Activated CD4-positive, alpha-beta memory T cell treated with anti-CD3 and anti-CD28 coated beads for 36 hours (primary cell): Measurements from ENCODE around the gene NUB1. TPM values are rescaled to one million over a fixed set of nuclear protein-coding genes. Genes with fewer than 3 reads are reported as not detected.
A peak's percentile ranks its signal among the peaks of the same experiment; 100 is the strongest.

ENCODE experiments used
- CTCF ChIA-PET: fragments of 350-600 bp; sonication (Branson Sonifier 250); formaldehyde crosslinking; loops from one replicate; lab custom pipeline; 2021; ENCODE audit warnings: antibody characterized with exemption, inconsistent platforms; lab: Charles Lee
- POLR2A ChIA-PET: fragments of 350-600 bp; sonication (Branson Sonifier 250); formaldehyde crosslinking; loops from one replicate; lab custom pipeline; 2021; ENCODE audit warnings: antibody characterized with exemption; lab: Charles Lee
- DNase-seq: peaks from one replicate; pipeline ENCODE4 v3.0.0-alpha.2; 2020
- H3K27ac Mint-ChIP-seq: one replicate; pipeline ENCODE4 v1.8.0; 2021; ENCODE audit warnings: mixed read lengths
- H3K27me3 Mint-ChIP-seq: one replicate; pipeline ENCODE4 v1.8.0; 2021; ENCODE audit warnings: mixed read lengths
- H3K36me3 Mint-ChIP-seq: one replicate; pipeline ENCODE4 v1.8.0; 2021; ENCODE audit warnings: mixed read lengths
- H3K4me1 Mint-ChIP-seq: one replicate; pipeline ENCODE4 v1.8.0; 2021; ENCODE audit warnings: low read depth, mixed read lengths
- H3K4me3 Mint-ChIP-seq: one replicate; pipeline ENCODE4 v1.8.0; 2021; ENCODE audit warnings: mild to moderate bottlenecking, mixed read lengths
- H3K9me3 Mint-ChIP-seq: one replicate; pipeline ENCODE4 v1.8.0; 2021; ENCODE audit warnings: mixed read lengths
- intact Hi-C: fragments of 100-400 bp; cut with micrococcal nuclease; formaldehyde crosslinking; loops from one replicate; pipeline ENCODE4 v1.15.1; 2023
- total RNA-seq, 2 experiments: library from RNA; stranded (reverse); gene quantifications; one replicate each; pipeline ENCODE4 v1.2.3, GENCODE V29; 2021

Gene NUB1
- total RNA-seq, 2 experiments from 2014 or later, result 48.0 to 48.6 TPM

DNA sequence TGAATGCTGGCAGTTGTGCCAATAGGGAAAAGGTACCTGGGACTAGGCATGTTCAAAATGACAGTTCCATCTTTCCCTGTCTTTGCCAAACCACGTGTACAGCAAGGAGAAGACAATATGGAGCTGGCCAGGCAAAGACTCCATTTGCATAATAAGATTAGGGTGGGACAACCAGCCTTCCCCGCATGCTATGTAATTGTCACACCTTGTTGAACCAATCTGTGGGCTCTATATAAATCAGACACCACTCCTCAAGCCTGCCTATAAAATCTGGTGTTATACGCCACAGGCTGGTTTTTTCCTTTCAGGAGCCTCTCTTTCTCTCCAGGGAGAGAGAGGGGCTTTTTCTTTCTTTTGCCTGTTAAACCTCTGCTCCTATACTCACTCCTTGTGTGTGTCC lies 11.0 kb upstream of the NUB1 start:
- ChIA-PET CTCF (interaction anchor here (0.6 to 1.3 kb wide), 2 partner anchors 16 to 247 kb away, joined by 3 to 4 read pairs; no protein-coding TSS in a partner anchor), POLR2A (no interaction called here)
- no peak overlapping the region for H3K27ac Mint-ChIP-seq
- no peaks in the 10 kb centered on the region for H3K36me3 Mint-ChIP-seq
- no peaks in the 10 kb centered on the region for H3K27me3 Mint-ChIP-seq
- H3K4me3 Mint-ChIP-seq, result no peak overlapping the region
- H3K9me3 Mint-ChIP-seq, result no peaks in the 10 kb centered on the region
- intact Hi-C loops, result no loop called here
- DNase-seq, result no peak
- H3K4me1 Mint-ChIP-seq, result no peaks in the 10 kb centered on the region

DNA sequence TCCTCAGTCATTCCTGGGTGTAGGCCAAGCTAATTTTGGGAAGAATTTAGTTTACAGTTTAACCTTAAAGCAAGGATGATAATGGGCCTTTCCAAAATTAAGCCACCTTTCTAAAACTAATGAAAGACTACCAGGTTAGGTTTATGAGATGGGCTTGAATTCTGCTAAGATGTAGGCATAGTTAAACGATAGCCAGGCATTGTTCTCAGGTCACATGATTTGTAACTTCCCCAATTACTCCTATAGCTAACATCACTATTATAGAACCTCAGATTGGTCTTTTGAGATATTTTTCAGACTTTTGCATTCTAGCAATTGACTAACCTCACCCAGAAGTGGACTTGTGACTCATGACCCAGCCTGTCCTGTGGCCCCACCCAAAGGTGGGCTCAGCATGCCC lies 7.0 kb upstream of the NUB1 start:
- Mint-ChIP-seq H3K27me3 (no peaks in the 10 kb centered on the region), H3K9me3 (peaks cover 5% of the 10 kb centered on the region), H3K27ac (no peak overlapping the region), H3K4me1 (peaks cover 15% of the 10 kb centered on the region), H3K36me3 (no peaks in the 10 kb centered on the region), H3K4me3 (no peak overlapping the region)
- ChIA-PET POLR2A (no interaction called here), CTCF (interaction anchor here (0.8 to 2.2 kb wide), 5 partner anchors 15 to 113 kb away, joined by 3 to 10 read pairs (median 3); no protein-coding TSS in a partner anchor)
- intact Hi-C loops, result no loop called here
- no peak for DNase-seq

DNA sequence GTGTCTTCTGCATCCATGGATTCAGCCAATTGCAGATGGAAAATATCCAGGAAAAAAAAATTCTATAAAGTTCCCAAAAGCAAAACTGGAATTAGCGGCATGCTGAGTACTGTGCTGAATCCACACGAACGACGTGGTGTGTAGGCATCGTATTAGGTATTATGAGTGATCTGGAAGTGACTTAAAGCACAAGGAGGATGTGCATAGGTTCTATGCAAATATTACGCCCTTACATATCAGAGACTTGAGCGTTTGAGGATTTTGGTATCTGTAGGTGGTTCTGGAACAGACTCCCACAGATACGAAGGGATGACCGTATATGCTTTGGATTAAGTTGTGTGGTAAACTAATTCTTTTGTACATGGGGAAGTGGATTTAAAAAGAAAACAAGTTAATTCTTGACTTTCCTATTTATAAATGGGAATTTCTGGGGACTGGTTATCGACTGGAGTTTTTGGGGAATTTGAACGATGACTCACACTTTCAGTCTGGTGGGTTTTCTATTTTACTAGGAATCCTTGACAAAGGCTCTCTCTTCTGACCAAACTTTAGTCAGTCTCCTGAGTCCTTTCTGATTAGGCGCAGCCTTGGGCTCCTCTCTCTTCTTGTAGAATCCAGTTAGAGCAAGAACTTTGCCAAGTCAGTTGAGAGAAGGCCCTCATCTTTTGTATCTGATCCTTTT lies 5.4 kb upstream of the NUB1 start:
- intact Hi-C loops, result no loop called here
- peaks cover 9% of the 10 kb centered on the region for H3K9me3 Mint-ChIP-seq
- DNase-seq, result no peak
- peaks cover 27% of the 10 kb centered on the region for H3K4me1 Mint-ChIP-seq
- H3K4me3 Mint-ChIP-seq, result no peak overlapping the region
- CTCF ChIA-PET, result interaction anchor here (2.2 kb wide), 1 partner anchor 25 kb away, joined by 6 read pairs; no protein-coding TSS in a partner anchor
- H3K27me3 Mint-ChIP-seq, result no peaks in the 10 kb centered on the region
- POLR2A ChIA-PET, result no interaction called here
- peak overlapping the region; percentile 44 for H3K27ac Mint-ChIP-seq
- H3K36me3 Mint-ChIP-seq, result no peaks in the 10 kb centered on the region

DNA sequence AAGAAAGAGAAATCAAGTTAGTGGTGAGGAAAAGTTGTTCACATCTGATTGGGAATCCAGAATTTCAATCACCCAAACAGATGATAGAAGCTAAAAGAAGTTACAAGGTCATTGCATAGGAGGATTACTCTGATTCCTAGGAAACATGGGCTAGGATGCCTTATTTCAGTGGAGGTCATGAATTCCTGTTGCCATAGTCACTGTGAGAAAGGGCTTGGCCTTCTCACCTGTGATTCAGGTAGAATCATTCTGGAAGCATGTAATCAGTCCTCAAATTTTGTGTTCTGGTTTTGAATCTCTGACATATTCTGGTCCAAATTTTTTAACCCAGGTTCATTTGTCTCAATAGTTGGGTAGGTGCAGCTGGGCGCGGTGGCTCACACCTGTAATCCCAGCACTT lies 4.3 kb upstream of the NUB1 start:
- CTCF ChIA-PET, result interaction anchor here (4.6 kb wide), 1 partner anchor 22 kb away, joined by 27 read pairs; no protein-coding TSS in a partner anchor
- H3K27ac Mint-ChIP-seq, result no peak overlapping the region
- no peak for DNase-seq
- POLR2A ChIA-PET, result no interaction called here
- peaks cover 27% of the 10 kb centered on the region for H3K4me1 Mint-ChIP-seq
- H3K36me3 Mint-ChIP-seq, result no peaks in the 10 kb centered on the region
- no peak overlapping the region for H3K4me3 Mint-ChIP-seq
- peaks cover 9% of the 10 kb centered on the region for H3K9me3 Mint-ChIP-seq
- intact Hi-C loops, result no loop called here
- H3K27me3 Mint-ChIP-seq, result no peaks in the 10 kb centered on the region

DNA sequence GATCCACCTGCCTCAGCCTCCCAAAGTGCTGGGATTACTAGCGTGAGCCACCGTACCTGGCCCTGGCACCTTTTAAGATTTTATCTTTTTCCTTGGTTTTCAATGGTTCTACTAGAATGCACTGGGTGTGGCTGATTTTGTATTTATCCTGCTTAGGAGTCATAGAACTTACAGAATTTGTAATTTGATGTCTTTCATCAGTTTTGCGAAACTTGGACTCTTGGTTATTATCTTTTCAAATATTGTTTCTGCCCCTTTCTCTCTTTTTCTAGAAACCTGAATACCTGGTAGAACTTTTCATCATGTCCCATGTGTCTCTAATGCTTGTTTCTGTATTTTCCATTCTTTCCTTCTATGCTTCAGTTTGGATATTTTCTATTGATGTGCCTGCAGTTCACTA lies 2.8 kb upstream of the NUB1 start:
- no peaks in the 10 kb centered on the region for H3K36me3 Mint-ChIP-seq
- no peak overlapping the region for H3K27ac Mint-ChIP-seq
- POLR2A ChIA-PET, result no interaction called here
- CTCF ChIA-PET, result interaction anchor here (1.0 to 4.6 kb wide), 3 partner anchors 13 to 94 kb away, joined by 3 to 27 read pairs (median 11); no protein-coding TSS in a partner anchor
- peaks cover 9% of the 10 kb centered on the region for H3K9me3 Mint-ChIP-seq
- H3K4me1 Mint-ChIP-seq, result peaks cover 35% of the 10 kb centered on the region
- DNase-seq, result no peak
- no peak overlapping the region for H3K4me3 Mint-ChIP-seq
- intact Hi-C loops, result no loop called here
- no peaks in the 10 kb centered on the region for H3K27me3 Mint-ChIP-seq

DNA sequence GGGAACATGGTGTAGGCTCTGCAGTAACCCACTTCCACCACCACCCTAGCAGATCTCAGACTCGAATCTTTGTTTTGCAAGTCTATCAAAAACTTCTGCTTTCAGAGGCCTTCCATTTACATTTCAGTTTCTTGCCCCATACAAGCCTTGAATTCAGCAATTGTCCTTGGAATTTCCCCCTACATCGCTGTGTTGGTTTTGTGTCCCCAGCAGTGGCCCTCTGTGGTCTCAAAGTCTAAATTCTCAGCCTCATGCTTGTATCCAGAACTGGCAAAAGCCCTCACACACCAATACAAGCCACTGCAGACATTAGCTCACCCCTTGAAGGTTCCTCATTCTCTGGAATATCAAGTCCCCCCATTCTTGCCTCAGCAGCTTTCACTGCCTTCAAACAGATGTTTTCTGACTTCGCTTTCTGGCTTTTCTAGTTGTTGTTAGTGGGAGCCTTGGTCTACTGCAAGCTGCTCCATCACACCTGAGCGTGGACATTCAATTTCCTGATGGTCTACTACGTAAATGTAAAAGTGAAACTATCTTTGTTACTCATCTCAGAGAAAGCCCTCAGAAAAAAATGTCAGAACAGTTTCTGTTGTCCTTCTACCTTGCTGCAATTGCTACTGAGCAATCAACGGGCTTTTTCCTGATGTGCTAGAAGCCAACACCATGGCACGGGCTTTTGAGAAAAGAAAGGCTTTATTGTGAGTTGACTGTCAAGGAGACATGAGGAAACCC lies 1.8 kb upstream of the NUB1 start:
- no peaks in the 10 kb centered on the region for H3K36me3 Mint-ChIP-seq
- peak overlapping the region; percentile 66 for H3K27ac Mint-ChIP-seq
- peaks cover 35% of the 10 kb centered on the region for H3K4me1 Mint-ChIP-seq
- CTCF ChIA-PET, result interaction anchor here (1.5 to 4.6 kb wide), 3 partner anchors 12 to 113 kb away, joined by 5 to 27 read pairs (median 11); partner anchors contain the start of gene ABCF2
- no peaks in the 10 kb centered on the region for H3K27me3 Mint-ChIP-seq
- no peak overlapping the region for H3K4me3 Mint-ChIP-seq
- H3K9me3 Mint-ChIP-seq, result peaks cover 9% of the 10 kb centered on the region
- no peak for DNase-seq
- intact Hi-C loops, result no loop called here
- POLR2A ChIA-PET, result no interaction called here

DNA sequence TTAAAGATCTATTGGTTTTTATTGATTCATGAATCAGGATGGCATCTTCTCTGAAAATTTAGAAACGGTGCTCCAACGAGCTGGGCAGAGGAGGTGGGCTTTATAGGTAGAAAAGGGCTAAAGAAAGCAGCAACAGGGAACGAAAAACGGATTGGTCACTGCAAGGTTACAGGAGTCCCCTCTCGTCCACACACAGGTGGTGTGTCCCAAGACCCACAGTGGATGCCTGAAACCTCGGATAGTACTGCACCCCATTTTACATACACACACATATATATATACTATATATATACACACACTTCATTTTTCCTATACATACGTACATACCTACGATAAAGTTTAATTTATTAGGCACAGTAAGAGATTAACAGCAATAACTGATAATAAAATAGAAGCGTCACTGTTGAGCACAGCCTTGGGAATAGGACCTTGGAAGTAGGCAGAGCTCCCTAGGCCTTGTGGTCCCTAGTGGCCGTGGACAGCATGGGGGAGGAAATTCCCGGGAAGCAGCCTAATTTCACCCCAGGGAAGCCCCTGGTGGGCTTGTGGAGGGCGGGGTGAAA lies 737 bp upstream of the NUB1 start:
- no peak for DNase-seq
- H3K36me3 Mint-ChIP-seq, result peaks cover 3% of the 10 kb centered on the region
- H3K4me3 Mint-ChIP-seq, result peak overlapping the region; percentile 76
- peak overlapping the region; percentile 66 for H3K27ac Mint-ChIP-seq
- no peaks in the 10 kb centered on the region for H3K27me3 Mint-ChIP-seq
- ChIA-PET CTCF (interaction anchor here (0.6 to 4.6 kb wide), 9 partner anchors 10 to 114 kb away, joined by 3 to 27 read pairs (median 5); partner anchors contain the start of gene ABCF2), POLR2A (interaction anchor here (0.7 to 1.3 kb wide), 3 partner anchors 11 to 537 kb away, joined by 3 to 4 read pairs (median 4); partner anchors contain the start of gene ABCF2)
- H3K4me1 Mint-ChIP-seq, result peaks cover 39% of the 10 kb centered on the region
- peaks cover 9% of the 10 kb centered on the region for H3K9me3 Mint-ChIP-seq
- intact Hi-C loops, result no loop called here

DNA sequence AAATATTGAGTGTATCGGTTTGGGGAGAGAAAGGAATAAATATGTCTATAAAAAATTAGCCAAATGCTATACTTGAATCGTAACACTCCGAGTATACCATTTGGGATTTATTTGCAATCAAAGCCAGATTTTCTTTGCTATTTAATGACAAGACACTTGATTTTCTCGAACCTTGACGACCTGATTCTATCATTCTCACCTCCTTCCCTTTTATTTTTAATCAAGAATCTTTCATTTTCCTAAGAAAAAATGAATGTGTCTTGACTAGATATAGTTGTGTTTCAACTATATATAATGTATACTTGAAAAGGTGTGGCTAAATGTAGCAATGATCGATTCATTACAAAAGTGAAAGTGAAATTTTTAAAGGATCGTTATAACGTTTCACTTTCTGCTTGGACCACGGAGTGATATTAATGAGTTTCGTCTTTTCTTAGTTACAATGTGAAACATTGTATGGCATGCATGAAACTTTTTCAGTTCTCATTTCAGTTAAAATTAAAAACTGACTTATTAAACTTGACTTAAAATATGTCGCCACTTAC lies 562 bp downstream of the NUB1 start:
- intact Hi-C loops, result loop anchor here (1.0 kb wide), 1 partner anchor 8 kb away; no protein-coding TSS in a partner anchor
- H3K27ac Mint-ChIP-seq, result peak overlapping the region; percentile 81
- ChIA-PET POLR2A (interaction anchor here (0.9 to 1.3 kb wide), 2 partner anchors 8 to 535 kb away, joined by 3 to 4 read pairs; no protein-coding TSS in a partner anchor), CTCF (interaction anchor here (0.9 to 4.6 kb wide), 8 partner anchors 9 to 115 kb away, joined by 3 to 27 read pairs (median 6); partner anchors contain the start of gene ABCF2)
- H3K36me3 Mint-ChIP-seq, result peaks cover 11% of the 10 kb centered on the region
- DNase-seq, result no peak
- no peaks in the 10 kb centered on the region for H3K27me3 Mint-ChIP-seq
- H3K9me3 Mint-ChIP-seq, result peaks cover 9% of the 10 kb centered on the region
- H3K4me1 Mint-ChIP-seq, result peaks cover 38% of the 10 kb centered on the region
- peak overlapping the region; percentile 76 for H3K4me3 Mint-ChIP-seq

DNA sequence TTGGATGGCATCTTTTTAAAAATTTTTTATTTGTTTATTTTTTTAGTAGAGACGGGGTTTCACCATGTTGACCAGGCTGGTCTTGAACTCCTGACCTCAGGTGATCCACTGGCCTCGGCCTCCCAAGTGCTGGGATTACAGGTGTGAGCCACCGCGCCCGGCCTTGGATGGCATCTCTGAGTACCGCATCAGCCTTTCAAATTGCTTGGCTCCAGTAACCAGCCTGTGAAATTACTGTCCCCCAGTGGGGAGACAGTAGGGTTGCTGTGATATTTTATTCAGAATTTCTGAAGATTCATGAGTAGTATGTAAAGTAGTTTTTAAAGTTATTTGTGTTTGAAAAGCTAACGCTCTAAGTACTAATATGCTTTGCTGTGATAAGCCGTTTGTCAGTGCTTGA lies 1.2 kb downstream of the NUB1 start:
- peaks cover 9% of the 10 kb centered on the region for H3K9me3 Mint-ChIP-seq
- DNase-seq, result no peak
- peaks cover 38% of the 10 kb centered on the region for H3K4me1 Mint-ChIP-seq
- H3K27ac Mint-ChIP-seq, result peak overlapping the region; percentile 81
- H3K27me3 Mint-ChIP-seq, result no peaks in the 10 kb centered on the region
- intact Hi-C loops, result loop anchor here (1.0 kb wide), 1 partner anchor 7 kb away; no protein-coding TSS in a partner anchor
- CTCF ChIA-PET, result interaction anchor here (1.4 to 2.6 kb wide), 3 partner anchors 9 to 106 kb away, joined by 3 to 14 read pairs (median 8); no protein-coding TSS in a partner anchor
- POLR2A ChIA-PET, result no interaction called here
- peak overlapping the region; percentile 76 for H3K4me3 Mint-ChIP-seq
- H3K36me3 Mint-ChIP-seq, result peaks cover 11% of the 10 kb centered on the region

DNA sequence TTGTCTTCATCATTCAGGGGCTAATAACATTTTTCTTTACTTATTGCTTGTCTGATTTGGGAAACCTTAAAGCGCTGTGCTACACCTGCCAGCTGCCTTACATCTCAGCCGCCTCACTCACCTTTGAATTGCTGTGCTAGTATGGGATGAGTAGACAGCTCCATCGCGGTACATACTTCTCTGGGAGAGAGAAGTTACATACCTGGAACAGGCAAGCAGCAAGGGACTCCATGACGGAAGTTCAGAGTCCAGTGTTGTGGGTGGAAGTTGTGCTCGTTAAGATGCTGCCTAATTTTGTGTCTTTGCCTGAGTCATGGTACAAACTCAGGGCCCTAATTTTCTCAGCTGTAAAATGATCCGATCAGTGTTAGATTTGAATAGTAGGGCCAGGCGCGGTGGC lies 1.9 kb downstream of the NUB1 start:
- no peak overlapping the region for H3K27ac Mint-ChIP-seq
- H3K4me3 Mint-ChIP-seq, result peak overlapping the region; percentile 29
- POLR2A ChIA-PET, result no interaction called here
- CTCF ChIA-PET, result interaction anchor here (1.4 to 2.6 kb wide), 3 partner anchors 8 to 105 kb away, joined by 3 to 14 read pairs (median 7); no protein-coding TSS in a partner anchor
- H3K9me3 Mint-ChIP-seq, result peaks cover 9% of the 10 kb centered on the region
- H3K4me1 Mint-ChIP-seq, result peaks cover 40% of the 10 kb centered on the region
- no peak for DNase-seq
- H3K27me3 Mint-ChIP-seq, result no peaks in the 10 kb centered on the region
- intact Hi-C loops, result no loop called here
- H3K36me3 Mint-ChIP-seq, result peaks cover 13% of the 10 kb centered on the region
